Hepatocyte (in vitro differentiated cells): ENCODE results near the gene DDX41.

Experiments
- EZH2 ChIP-seq: fragments of 200-600 bp; sonication (generic); IDR thresholded peaks from 2 replicates; pipeline ENCODE4 v1.6.1; 2016; ENCODE audit warnings: antibody characterized with exemption, mild to moderate bottlenecking, borderline replicate concordance
- EZH2phosphoT487 ChIP-seq: fragments of 200-600 bp; sonication (generic); IDR thresholded peaks from one replicate; pipeline ENCODE4 v1.6.1; 2018; ENCODE audit warnings: antibody characterized with exemption, mild to moderate bottlenecking, low read depth, moderate library complexity; ENCODE audit not compliant: unreplicated experiment, severe bottlenecking
- TF ChIP-seq, protein P1 (sequence below): fragments of 200-600 bp; sonication (generic); IDR thresholded peaks from 2 replicates; pipeline ENCODE4 v1.5.1; 2016; ENCODE audit warnings: antibody characterized with exemption, mild to moderate bottlenecking; ENCODE audit not compliant: poor library complexity

DNA sequence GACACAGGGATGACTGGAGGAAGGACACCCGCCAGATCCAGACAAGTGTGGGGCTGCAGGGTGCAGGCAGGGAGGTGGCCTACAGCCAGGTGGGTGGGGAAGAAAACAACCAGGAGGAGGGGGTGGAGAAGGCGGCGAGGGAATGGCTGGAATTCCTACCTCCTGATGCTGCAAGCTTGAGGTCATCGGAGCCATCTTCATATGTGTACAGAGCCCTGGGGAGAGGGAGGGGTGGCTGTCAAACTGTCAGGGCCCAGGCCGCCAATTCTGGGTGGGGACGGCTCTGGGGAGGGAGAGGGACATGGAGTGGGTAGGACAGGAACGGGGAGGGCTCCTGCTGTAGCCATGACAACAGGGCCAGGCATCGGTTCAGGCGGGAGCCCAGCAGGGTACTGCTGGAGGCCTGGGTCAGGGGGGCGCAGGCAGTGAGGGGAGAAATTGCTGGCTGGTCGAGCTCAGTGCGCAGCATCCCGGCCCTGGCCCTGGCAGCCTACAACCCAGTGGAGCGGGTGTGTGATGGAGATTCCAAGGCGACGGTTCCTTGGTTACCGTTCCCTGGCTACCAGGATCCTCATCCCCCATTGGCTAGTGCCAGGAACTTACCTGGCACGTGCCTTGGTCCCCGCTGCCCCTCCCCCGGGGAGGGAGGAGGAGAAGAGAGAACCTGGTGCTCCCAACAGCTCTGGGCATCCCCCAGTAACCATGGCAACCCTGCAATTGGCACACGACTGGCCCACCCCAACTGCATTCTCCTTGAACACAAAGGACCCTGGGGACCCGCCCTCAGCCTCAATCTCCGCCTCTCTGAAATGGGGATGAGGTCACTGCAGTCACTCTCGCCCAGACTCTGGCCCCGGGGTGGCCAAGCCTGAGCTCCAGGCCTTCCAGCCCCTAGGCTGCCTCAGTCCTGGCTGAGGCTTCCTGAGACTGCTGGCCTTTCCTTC lies 47.8 kb downstream of the DDX41 start:
- TF ChIP-seq, protein P1, sequence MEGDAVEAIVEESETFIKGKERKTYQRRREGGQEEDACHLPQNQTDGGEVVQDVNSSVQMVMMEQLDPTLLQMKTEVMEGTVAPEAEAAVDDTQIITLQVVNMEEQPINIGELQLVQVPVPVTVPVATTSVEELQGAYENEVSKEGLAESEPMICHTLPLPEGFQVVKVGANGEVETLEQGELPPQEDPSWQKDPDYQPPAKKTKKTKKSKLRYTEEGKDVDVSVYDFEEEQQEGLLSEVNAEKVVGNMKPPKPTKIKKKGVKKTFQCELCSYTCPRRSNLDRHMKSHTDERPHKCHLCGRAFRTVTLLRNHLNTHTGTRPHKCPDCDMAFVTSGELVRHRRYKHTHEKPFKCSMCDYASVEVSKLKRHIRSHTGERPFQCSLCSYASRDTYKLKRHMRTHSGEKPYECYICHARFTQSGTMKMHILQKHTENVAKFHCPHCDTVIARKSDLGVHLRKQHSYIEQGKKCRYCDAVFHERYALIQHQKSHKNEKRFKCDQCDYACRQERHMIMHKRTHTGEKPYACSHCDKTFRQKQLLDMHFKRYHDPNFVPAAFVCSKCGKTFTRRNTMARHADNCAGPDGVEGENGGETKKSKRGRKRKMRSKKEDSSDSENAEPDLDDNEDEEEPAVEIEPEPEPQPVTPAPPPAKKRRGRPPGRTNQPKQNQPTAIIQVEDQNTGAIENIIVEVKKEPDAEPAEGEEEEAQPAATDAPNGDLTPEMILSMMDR = no peak
- TF ChIP-seq EZH2 (no peak), EZH2phosphoT487 (no peak)
